H9 (cell line): ENCODE data around the gene RHBDD3. TPM values are rescaled to one million over a fixed set of nuclear protein-coding genes. Genes with fewer than 3 reads are reported as not detected.

Experiments
- DNase-seq: peaks from one replicate; pipeline ENCODE4 v3.0.0-alpha.2; 2017
- H2AFZ ChIP-seq: one replicate; pipeline ENCODE4 v1.6.1; 2013; ENCODE audit warnings: mild to moderate bottlenecking, low read length, control low read depth, moderate library complexity
- H2AK5ac ChIP-seq: 2 replicates; pipeline ENCODE4 v1.6.1; 2013; ENCODE audit warnings: low read length, control low read depth, mixed read lengths; ENCODE audit not compliant: insufficient read length
- H2BK120ac ChIP-seq: one replicate; pipeline ENCODE4 v1.6.1; 2013; ENCODE audit warnings: low read depth, mild to moderate bottlenecking, low read length, control low read depth, inconsistent platforms; ENCODE audit not compliant: poor library complexity, severe bottlenecking
- H2BK12ac ChIP-seq: 2 replicates; pipeline ENCODE4 v1.6.1; 2013; ENCODE audit warnings: low read length, control low read depth, mixed read lengths, low read depth; ENCODE audit not compliant: insufficient read length
- H2BK15ac ChIP-seq: 2 replicates; pipeline ENCODE4 v1.6.1; 2013; ENCODE audit warnings: low read depth, low read length, control low read depth
- H2BK20ac ChIP-seq: one replicate; pipeline ENCODE4 v1.6.1; 2013; ENCODE audit warnings: low read depth, mild to moderate bottlenecking, low read length, control low read depth, inconsistent platforms; ENCODE audit not compliant: poor library complexity, severe bottlenecking
- H2BK5ac ChIP-seq: 2 replicates; pipeline ENCODE4 v1.6.1; 2013; ENCODE audit warnings: low read length, control low read depth, mixed read lengths; ENCODE audit not compliant: insufficient read length
- H3K14ac ChIP-seq: 2 replicates; pipeline ENCODE4 v1.6.1; 2013; ENCODE audit warnings: low read length, control low read depth; ENCODE audit not compliant: insufficient read depth
- H3K18ac ChIP-seq: 2 replicates; pipeline ENCODE4 v1.6.1; 2013; ENCODE audit warnings: low read depth, mild to moderate bottlenecking, mixed read lengths, low read length, control low read depth; ENCODE audit not compliant: insufficient read length
- H3K23ac ChIP-seq: 2 replicates; pipeline ENCODE4 v1.6.1; 2013; ENCODE audit warnings: low read length, control low read depth, mixed read lengths, low read depth; ENCODE audit not compliant: insufficient read length
- H3K23me2 ChIP-seq: 2 replicates; pipeline ENCODE4 v1.6.1; 2013; ENCODE audit warnings: low read depth, mild to moderate bottlenecking, mixed read lengths, low read length, control low read depth; ENCODE audit not compliant: insufficient read length, poor library complexity, severe bottlenecking
- H3K27ac ChIP-seq: 2 replicates; pipeline ENCODE4 v1.5.1; 2013; ENCODE audit warnings: low read length, control low read depth, mixed read lengths, low read depth; ENCODE audit not compliant: insufficient read length
- H3K27me3 ChIP-seq: 2 replicates; pipeline ENCODE4 v1.6.1; 2013; ENCODE audit warnings: low read length, control low read depth, inconsistent platforms; ENCODE audit not compliant: insufficient read depth
- H3K4ac ChIP-seq: 2 replicates; pipeline ENCODE4 v1.6.1; 2013; ENCODE audit warnings: low read depth, mild to moderate bottlenecking, control low read depth, inconsistent platforms, low read length, moderate library complexity
- H3K4me1 ChIP-seq: 2 replicates; pipeline ENCODE4 v1.6.1; 2013; ENCODE audit warnings: low read length, control low read depth, inconsistent platforms; ENCODE audit not compliant: insufficient read depth
- H3K4me2 ChIP-seq: 2 replicates; pipeline ENCODE4 v1.6.1; 2013; ENCODE audit warnings: low read length, control low read depth, mixed read lengths; ENCODE audit not compliant: insufficient read length, insufficient read depth
- H3K56ac ChIP-seq: 2 replicates; pipeline ENCODE4 v1.6.1; 2013; ENCODE audit warnings: low read depth, mild to moderate bottlenecking, mixed read lengths, low read length, control low read depth; ENCODE audit not compliant: insufficient read length
- H3K79me1 ChIP-seq: 2 replicates; pipeline ENCODE4 v1.6.1; 2013; ENCODE audit warnings: low read depth, mild to moderate bottlenecking, moderate library complexity, low read length, control low read depth, inconsistent platforms; ENCODE audit not compliant: insufficient read depth, poor library complexity, severe bottlenecking
- H3K79me2 ChIP-seq: 2 replicates; pipeline ENCODE4 v1.6.1; 2013; ENCODE audit warnings: low read length, control low read depth, inconsistent platforms; ENCODE audit not compliant: insufficient read depth
- H3K9ac ChIP-seq: 2 replicates; pipeline ENCODE4 v1.6.1; 2013; ENCODE audit warnings: low read length, control low read depth, mixed read lengths; ENCODE audit not compliant: insufficient read length; ENCODE audit errors: extremely low read depth
- H3K9me3 ChIP-seq: one replicate; pipeline ENCODE4 v1.6.1; 2013; ENCODE audit warnings: low read depth, low read length, inconsistent platforms; ENCODE audit not compliant: control insufficient read depth
- H3T11ph ChIP-seq: one replicate; pipeline ENCODE4 v1.6.1; 2013; ENCODE audit warnings: mild to moderate bottlenecking, low read length, control low read depth, inconsistent platforms
- H4K20me1 ChIP-seq: one replicate; pipeline ENCODE4 v1.6.1; 2013; ENCODE audit not compliant: control insufficient read depth, insufficient read length, insufficient read depth
- H4K5ac ChIP-seq: 2 replicates; pipeline ENCODE4 v1.6.1; 2013; ENCODE audit warnings: low read depth, mild to moderate bottlenecking, mixed read lengths, low read length, control low read depth; ENCODE audit not compliant: insufficient read length
- H4K8ac ChIP-seq: replicated peaks from 2 replicates; pipeline ENCODE4 v1.6.1; 2013; ENCODE audit warnings: low read length, control low read depth, mixed read lengths, low read depth; ENCODE audit not compliant: insufficient read length
- H4K91ac ChIP-seq: 2 replicates; pipeline ENCODE4 v1.6.1; 2013; ENCODE audit warnings: low read depth, mild to moderate bottlenecking, moderate library complexity, mixed read lengths, low read length, control low read depth; ENCODE audit not compliant: insufficient read length
- H3K27ac Mint-ChIP-seq, 3 experiments: 2 replicates in 2 of 3; 3 replicates in 1 of 3; pipeline ENCODE4 v1.8.0; 2020 to 2021; ENCODE audit warnings: mixed read lengths in 3 of 3, mild to moderate bottlenecking in 1 of 3, moderate library complexity in 1 of 3
- H3K27me3 Mint-ChIP-seq: 2 replicates; pipeline ENCODE4 v1.8.0; 2021; ENCODE audit warnings: low read depth, mild to moderate bottlenecking, moderate library complexity, mixed read lengths
- H3K36me3 Mint-ChIP-seq, 3 experiments: 2 replicates in 2 of 3; 3 replicates in 1 of 3; pipeline ENCODE4 v1.8.0; 2020 to 2021; ENCODE audit warnings: low read depth in 3 of 3, mixed read lengths in 3 of 3; ENCODE audit not compliant: insufficient read depth in 1 of 3
- H3K4me1 Mint-ChIP-seq, 2 experiments: 2 replicates each; pipeline ENCODE4 v1.8.0; 2020; ENCODE audit warnings: mixed read lengths in 2 of 2
- H3K4me3 Mint-ChIP-seq, 2 experiments: 2 replicates in 1 of 2; 3 replicates in 1 of 2; pipeline ENCODE4 v1.8.0; 2020 to 2021; ENCODE audit warnings: mild to moderate bottlenecking in 2 of 2, mixed read lengths in 2 of 2, moderate library complexity in 1 of 2
- H3K9me3 Mint-ChIP-seq, 2 experiments: 2 replicates in 1 of 2; 3 replicates in 1 of 2; pipeline ENCODE4 v1.8.0; 2020; ENCODE audit warnings: mild to moderate bottlenecking in 2 of 2, mixed read lengths in 2 of 2, moderate library complexity in 1 of 2
- CTCF ChIP-seq: fragments of 200-600 bp; sonication (generic); conservative IDR thresholded peaks from 3 replicates; pipeline ENCODE4 v1.8.0; 2021; ENCODE audit warnings: antibody characterized with exemption, mild to moderate bottlenecking
- WGBS: extraction: QIAGEN DNeasy Blood & Tissue Kit; methylation state at CpG from one replicate; pipeline ENCODE4 v1.1.7; 2013; ENCODE audit warnings: missing lambda C conversion rate, low lambda C conversion rate, mixed read lengths; ENCODE audit not compliant: insufficient read length; ENCODE audit errors: extremely low coverage; 5-methylcytosine and 5-hydroxymethylcytosine counted together
- total RNA-seq: library from RNA; stranded (reverse); gene quantifications from 2 replicates; pipeline ENCODE4 v1.2.1, GENCODE V29; 2021

The RHBDD3 gene
- total RNA-seq, 1 experiment from 2014 or later: 99.7 TPM

DNA sequence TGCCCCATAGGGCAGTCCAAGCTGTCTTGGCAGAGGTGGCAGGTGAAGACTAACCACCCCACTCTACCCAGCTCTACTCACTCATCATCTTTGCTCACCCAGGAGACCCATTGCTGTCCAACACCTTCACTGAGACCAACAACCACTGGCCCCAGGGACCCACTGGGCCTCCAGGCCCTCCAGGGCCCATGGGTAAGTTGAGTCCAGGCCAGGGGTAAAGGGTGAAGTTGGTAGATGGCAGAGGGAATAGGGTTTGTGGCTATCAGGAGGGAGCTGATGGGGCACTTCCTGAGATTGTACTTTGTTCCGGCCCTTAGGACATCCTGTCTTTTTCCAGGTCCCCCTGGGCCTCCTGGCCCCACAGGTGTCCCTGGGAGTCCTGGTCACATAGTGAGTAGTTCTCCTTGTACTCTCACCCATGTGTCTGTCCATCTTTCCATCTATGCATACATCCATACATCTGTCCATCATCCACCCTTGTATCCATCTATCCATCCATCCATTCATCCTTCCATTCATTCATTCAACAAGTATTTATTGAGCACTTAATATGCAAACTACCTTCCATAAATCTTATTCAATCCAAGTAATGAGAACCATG is 34.4 kb downstream of the RHBDD3 start:
- H3K18ac ChIP-seq: no peak overlapping the region
- no peak overlapping the region; the same call in 1 of the 2 replicates for H3K14ac ChIP-seq
- no peak overlapping the region for H2BK20ac ChIP-seq
- Mint-ChIP-seq H3K27ac (no peak overlapping the region), H3K27me3 (peaks cover 4% of the 10 kb centered on the region; the same call in 1 of the 2 replicates), H3K36me3 (peaks cover 0 to 6% (median 1%) of the 10 kb centered on the region in 3 experiments; a peak in 3 of 7 replicates), H3K9me3 (0 out of 5 replicates have a peak, but pooled peaks cover 0 to 4% of the 10 kb centered on the region in 2 experiments), H3K4me1 (no peaks in the 10 kb centered on the region), H3K4me3 (no peak overlapping the region)
- H4K91ac ChIP-seq: no peak overlapping the region
- no peaks in the 10 kb centered on the region for H3K23me2 ChIP-seq
- H3K27me3 ChIP-seq: no peaks in the 10 kb centered on the region
- H3K56ac ChIP-seq: no peak overlapping the region
- no peak overlapping the region for H3K23ac ChIP-seq
- no CpG with 5 or more reads among the region's 1 CpG for WGBS
- H4K8ac ChIP-seq: no peak overlapping the region
- H2BK12ac ChIP-seq: no peak overlapping the region
- DNase-seq: no peak
- no peak overlapping the region for H4K5ac ChIP-seq
- no peak overlapping the region for H3K4ac ChIP-seq
- no peak overlapping the region for H3K27ac ChIP-seq
- TF ChIP-seq CTCF: no peak
- no peaks in the 10 kb centered on the region for H3K9me3 ChIP-seq
- H2AFZ ChIP-seq: no peak overlapping the region
- H3K4me1 ChIP-seq: no peaks in the 10 kb centered on the region
- H3K79me1 ChIP-seq: no peaks in the 10 kb centered on the region
- H3K4me2 ChIP-seq: no peak overlapping the region
- no peak overlapping the region for H2BK5ac ChIP-seq
- H3K9ac ChIP-seq: no peak overlapping the region
- no peaks in the 10 kb centered on the region for H3K79me2 ChIP-seq
- H3T11ph ChIP-seq: no peak overlapping the region
- no peaks in the 10 kb centered on the region for H4K20me1 ChIP-seq
- no peak overlapping the region for H2AK5ac ChIP-seq
- no peak overlapping the region for H2BK120ac ChIP-seq
- H2BK15ac ChIP-seq: no peak overlapping the region
